CD4-positive, CD25-positive, alpha-beta regulatory T cell (primary cell): ENCODE data around the gene TLE3. TPM values are rescaled to one million over a fixed set of nuclear protein-coding genes. Genes with fewer than 3 reads are reported as not detected.

Experiments used
- ATAC-seq, 2 donors: fragments of 150-1000 bp; cut with Tn5 transposase; one replicate each; pipeline ENCODE4 v1.10.0; 2021; ENCODE audit warnings: low read depth in 2 of 2, moderate number of reproducible peaks in 2 of 2, moderate library complexity in 1 of 2
- DNase-seq, 3 donors: peaks; one replicate each; pipeline versions ENCODE4 v3.0.0 to v3.0.0-alpha.2; 2012 to 2022; ENCODE audit warnings: mixed read lengths in 1 of 3
- H3K27ac ChIP-seq: one replicate; pipeline ENCODE4 v1.7.0; 2013; ENCODE audit warnings: mild to moderate bottlenecking, low read length; ENCODE audit not compliant: insufficient read depth, poor library complexity, severe bottlenecking
- H3K27me3 ChIP-seq: one replicate; pipeline ENCODE4 v1.7.0; 2013; ENCODE audit warnings: low read length; ENCODE audit not compliant: control insufficient read depth, insufficient read depth
- H3K36me3 ChIP-seq: one replicate; pipeline ENCODE4 v1.7.0; 2013; ENCODE audit warnings: mild to moderate bottlenecking, low read length, moderate library complexity; ENCODE audit not compliant: control insufficient read depth, insufficient read depth
- H3K4me1 ChIP-seq: 2 replicates; pipeline ENCODE4 v1.7.0; 2013; ENCODE audit warnings: mild to moderate bottlenecking, low read length; ENCODE audit not compliant: insufficient read depth, control insufficient read depth, poor library complexity, severe bottlenecking
- H3K4me3 ChIP-seq: one replicate; pipeline ENCODE4 v1.7.0; 2013; ENCODE audit warnings: low read depth, mild to moderate bottlenecking, low read length, moderate library complexity
- H3K9me3 ChIP-seq, 2 experiments: 1 replicate in 1 of 2; 2 replicates in 1 of 2; pipeline ENCODE4 v1.7.0; 2013; ENCODE audit warnings: low read length in 2 of 2, mild to moderate bottlenecking in 1 of 2, moderate library complexity in 1 of 2; ENCODE audit not compliant: control insufficient read depth in 2 of 2
- H3K27ac Mint-ChIP-seq, 3 donors: one replicate each; pipeline ENCODE4 v1.8.0; 2020 to 2022; ENCODE audit warnings: mild to moderate bottlenecking in 3 of 3, mixed read lengths in 3 of 3, moderate library complexity in 2 of 3
- H3K27me3 Mint-ChIP-seq: one replicate; pipeline ENCODE4 v1.8.0; 2022; ENCODE audit warnings: mild to moderate bottlenecking, mixed read lengths
- H3K36me3 Mint-ChIP-seq: one replicate; pipeline ENCODE4 v1.8.0; 2020; ENCODE audit warnings: mixed read lengths
- H3K4me1 Mint-ChIP-seq, 4 donors: one replicate each; pipeline ENCODE4 v1.8.0; 2020 to 2022; ENCODE audit warnings: mixed read lengths in 4 of 4, mild to moderate bottlenecking in 1 of 4
- H3K4me3 Mint-ChIP-seq, 4 donors: one replicate each; pipeline ENCODE4 v1.8.0; 2020 to 2022; ENCODE audit warnings: mild to moderate bottlenecking in 4 of 4, mixed read lengths in 4 of 4, moderate library complexity in 3 of 4
- H3K9me3 Mint-ChIP-seq, 7 donors: one replicate each; pipeline ENCODE4 v1.8.0; 2020 to 2022; ENCODE audit warnings: mixed read lengths in 7 of 7, mild to moderate bottlenecking in 3 of 7, moderate library complexity in 2 of 7
- polyA plus RNA-seq, 4 donors: library from polyadenylated mRNA; unstranded; fragments of 300-500 nt; fragmentation: Illumina TruSeq; gene quantifications; one replicate each; pipeline ENCODE4 v1.2.3, GENCODE V29; 2021
- total RNA-seq: library from RNA; stranded (reverse); gene quantifications from one replicate; pipeline ENCODE4 v1.2.3, GENCODE V29; 2022

The TLE3 gene
- total and polyA plus RNA-seq, 5 donors from 2014 or later = 8.4 to 115 (median 12.7) TPM

DNA sequence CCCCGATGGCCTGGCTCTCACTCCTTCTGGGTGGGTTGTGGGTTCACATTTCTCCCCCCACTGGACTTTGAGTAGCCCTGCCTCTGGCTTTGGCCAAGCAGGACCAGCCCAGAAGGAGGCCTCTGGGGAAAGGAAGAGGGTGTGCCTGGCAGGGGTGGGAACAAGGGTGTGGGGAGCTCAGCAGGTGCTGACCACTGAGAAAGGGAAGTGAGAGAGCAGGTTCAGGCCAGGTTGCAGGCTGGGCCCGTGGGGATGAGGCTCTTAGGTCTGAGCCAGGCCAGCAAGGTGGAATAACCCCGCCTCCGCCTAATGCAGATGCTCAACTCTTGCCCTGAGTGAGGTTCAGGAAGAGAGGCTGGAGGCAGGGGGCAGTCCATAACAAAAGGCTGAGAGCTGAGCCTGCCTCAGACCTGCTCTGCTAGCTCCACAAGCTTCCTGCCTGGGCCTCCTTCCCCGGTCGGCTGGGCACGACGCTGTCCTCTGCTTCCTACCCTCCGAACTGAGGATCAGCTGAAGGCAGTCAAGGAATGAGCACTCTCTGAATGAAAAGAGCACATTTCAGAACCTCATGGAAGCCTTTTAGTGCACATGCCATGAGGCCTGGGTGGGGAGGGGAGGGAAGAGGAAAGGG lies 82.7 kb downstream of the TLE3 start:
- peaks cover 0 to 10% (median 0%) of the 10 kb centered on the region in 7 donors for H3K9me3 Mint-ChIP-seq
- Histone ChIP-seq H3K9me3 (no peaks in the 10 kb centered on the region), H3K36me3 (no peaks in the 10 kb centered on the region), H3K27me3 (no peaks in the 10 kb centered on the region), H3K27ac (no peak overlapping the region), H3K4me3 (no peak overlapping the region), H3K4me1 (no peaks in the 10 kb centered on the region)
- ATAC-seq = no peak
- peaks cover 0 to 2% (median 0%) of the 10 kb centered on the region in 4 donors for H3K4me1 Mint-ChIP-seq
- H3K36me3 Mint-ChIP-seq = no peaks in the 10 kb centered on the region
- DNase-seq = no peak
- H3K4me3 Mint-ChIP-seq = no peak overlapping the region
- H3K27me3 Mint-ChIP-seq = peaks cover 18% of the 10 kb centered on the region
- H3K27ac Mint-ChIP-seq = no peak overlapping the region

DNA sequence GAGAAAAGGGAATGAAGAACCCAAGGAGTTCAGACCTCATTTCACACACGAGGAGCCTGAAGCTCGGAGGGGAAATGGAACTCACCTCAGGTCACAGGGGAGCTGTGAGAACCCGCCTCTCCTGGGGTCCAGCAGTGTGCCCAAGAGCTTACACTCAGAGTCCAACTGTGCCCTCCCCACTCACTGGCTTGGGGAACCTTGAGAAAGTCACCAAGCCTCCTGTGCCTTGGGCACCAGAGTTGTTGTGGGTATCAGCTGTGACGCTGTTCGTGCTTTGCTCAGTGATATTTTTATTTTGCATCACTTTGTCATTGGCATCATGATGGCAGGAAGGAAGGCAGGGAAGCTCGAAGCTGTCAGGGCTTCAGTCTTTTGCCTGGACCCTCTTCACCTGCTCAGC lies 83.4 kb downstream of the TLE3 start:
- H3K27ac ChIP-seq = no peak overlapping the region
- no peak overlapping the region for H3K4me3 ChIP-seq
- H3K4me3 Mint-ChIP-seq = no peak overlapping the region
- H3K4me1 Mint-ChIP-seq = peaks cover 0 to 2% (median 0%) of the 10 kb centered on the region in 4 donors
- no peak for ATAC-seq
- no peaks in the 10 kb centered on the region for H3K36me3 ChIP-seq
- H3K27me3 Mint-ChIP-seq = peaks cover 18% of the 10 kb centered on the region
- H3K36me3 Mint-ChIP-seq = no peaks in the 10 kb centered on the region
- H3K4me1 ChIP-seq = no peaks in the 10 kb centered on the region
- DNase-seq = no peak
- no peaks in the 10 kb centered on the region for H3K9me3 ChIP-seq
- H3K9me3 Mint-ChIP-seq = peaks cover 0 to 10% (median 0%) of the 10 kb centered on the region in 7 donors
- no peak overlapping the region for H3K27ac Mint-ChIP-seq
- no peaks in the 10 kb centered on the region for H3K27me3 ChIP-seq

DNA sequence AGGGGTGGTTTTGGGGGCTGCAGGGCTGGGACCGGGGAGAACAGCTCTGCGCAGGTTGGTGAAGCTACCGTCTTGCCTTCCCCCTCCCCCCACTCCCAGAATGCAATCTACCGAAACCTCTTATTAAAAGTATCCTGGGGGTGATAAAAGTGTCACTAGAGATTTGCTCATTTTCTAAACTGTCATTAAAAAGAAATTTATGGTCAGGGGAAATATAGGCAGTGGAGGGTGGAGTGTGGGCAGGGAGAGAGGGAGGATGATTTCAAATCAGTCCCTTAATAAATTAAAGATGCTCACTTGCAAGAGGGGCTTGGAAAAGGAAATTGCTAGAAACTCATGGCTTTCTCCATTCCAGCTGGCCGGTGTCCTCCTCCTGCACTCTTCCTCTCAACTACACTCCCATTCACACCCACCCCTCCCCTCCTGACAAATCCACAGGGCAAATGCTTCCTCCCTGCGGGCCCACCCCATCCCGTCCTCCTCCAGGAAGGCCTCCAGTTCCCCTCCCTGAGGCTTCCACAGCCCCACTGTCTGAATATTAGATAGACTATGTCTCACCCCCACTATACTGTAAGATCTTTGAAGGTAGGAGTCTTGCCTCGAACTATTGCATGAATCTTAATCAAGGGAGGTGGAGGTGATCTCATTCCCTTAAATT lies 83.9 kb downstream of the TLE3 start:
- peaks cover 0 to 10% (median 0%) of the 10 kb centered on the region in 7 donors for H3K9me3 Mint-ChIP-seq
- H3K27me3 Mint-ChIP-seq = peaks cover 18% of the 10 kb centered on the region
- no peaks in the 10 kb centered on the region for H3K4me1 ChIP-seq
- H3K4me1 Mint-ChIP-seq = peaks cover 0 to 2% (median 0%) of the 10 kb centered on the region in 4 donors
- H3K36me3 Mint-ChIP-seq = no peaks in the 10 kb centered on the region
- H3K9me3 ChIP-seq = no peaks in the 10 kb centered on the region
- H3K27me3 ChIP-seq = no peaks in the 10 kb centered on the region
- no peaks in the 10 kb centered on the region for H3K36me3 ChIP-seq
- DNase-seq (no peak), ATAC-seq (no peak)
- H3K4me3 ChIP-seq = no peak overlapping the region
- no peak overlapping the region for H3K27ac Mint-ChIP-seq
- H3K4me3 Mint-ChIP-seq = no peak overlapping the region
- H3K27ac ChIP-seq = no peak overlapping the region

DNA sequence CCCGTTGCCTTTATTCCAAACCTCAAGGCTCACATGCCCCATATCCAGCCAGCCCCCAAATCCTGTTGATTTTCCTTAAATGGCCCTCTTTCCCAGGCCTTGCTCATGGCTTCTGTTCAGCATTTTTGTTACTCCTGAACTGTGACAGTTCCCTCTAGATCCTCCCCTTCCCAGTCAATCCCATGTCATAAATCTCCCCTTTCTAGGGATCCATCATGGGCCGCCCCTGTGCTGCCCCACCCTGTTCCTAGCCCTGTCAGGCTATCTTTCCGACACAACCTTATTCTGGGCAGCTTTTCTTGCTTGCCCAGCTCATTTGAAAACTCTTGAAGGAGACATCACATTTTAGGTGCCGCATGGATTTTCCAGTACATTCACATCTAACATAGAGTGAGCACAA lies 84.8 kb downstream of the TLE3 start:
- H3K9me3 Mint-ChIP-seq = peaks cover 0 to 9% (median 0%) of the 10 kb centered on the region in 7 donors
- no peaks in the 10 kb centered on the region for H3K36me3 Mint-ChIP-seq
- no peak for DNase-seq
- peaks cover 18% of the 10 kb centered on the region for H3K27me3 Mint-ChIP-seq
- Histone ChIP-seq H3K27me3 (no peaks in the 10 kb centered on the region), H3K9me3 (no peaks in the 10 kb centered on the region), H3K4me3 (no peak overlapping the region), H3K27ac (no peak overlapping the region), H3K4me1 (no peaks in the 10 kb centered on the region), H3K36me3 (no peaks in the 10 kb centered on the region)
- peaks cover 0 to 2% (median 0%) of the 10 kb centered on the region in 4 donors for H3K4me1 Mint-ChIP-seq
- no peak overlapping the region for H3K27ac Mint-ChIP-seq
- no peak overlapping the region for H3K4me3 Mint-ChIP-seq
- no peak for ATAC-seq

DNA sequence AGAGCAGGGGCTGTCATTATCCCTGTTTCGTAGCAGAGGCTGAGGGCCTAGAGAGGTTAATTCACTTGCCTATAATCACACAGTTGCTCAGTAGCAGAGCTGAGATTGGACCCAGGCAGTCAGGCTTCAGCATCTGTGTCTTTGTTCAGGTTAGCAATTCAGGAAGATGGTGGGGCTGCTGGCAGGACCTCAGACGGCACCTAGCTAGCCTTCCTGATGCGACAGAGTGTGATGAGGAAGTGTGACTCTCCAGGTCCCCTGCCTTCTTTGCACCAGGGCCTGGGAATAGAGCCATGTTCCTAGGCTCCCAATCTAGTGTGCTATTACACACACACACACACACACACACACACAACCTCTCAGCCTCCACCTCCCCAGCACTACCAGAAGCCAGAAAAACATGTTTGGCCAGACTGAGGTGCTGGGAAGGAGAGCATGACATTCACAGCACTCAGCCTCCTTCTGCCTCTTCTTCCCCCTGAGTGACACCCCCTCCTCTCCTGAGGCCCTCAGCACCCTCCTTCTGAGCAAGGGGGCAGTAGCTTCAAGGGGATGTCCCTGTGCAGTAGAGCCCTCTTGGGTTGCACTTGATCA lies 88.9 kb downstream of the TLE3 start:
- Mint-ChIP-seq H3K9me3 (peaks cover 0 to 2% (median 0%) of the 10 kb centered on the region in 7 donors), H3K4me1 (no peaks in the 10 kb centered on the region), H3K36me3 (no peaks in the 10 kb centered on the region), H3K27ac (no peak overlapping the region), H3K27me3 (peaks cover 14% of the 10 kb centered on the region), H3K4me3 (no peak overlapping the region)
- DNase-seq (no peak), ATAC-seq (no peak)
- H3K4me1 ChIP-seq = no peaks in the 10 kb centered on the region
- no peaks in the 10 kb centered on the region for H3K36me3 ChIP-seq
- no peak overlapping the region for H3K4me3 ChIP-seq
- H3K27ac ChIP-seq = no peak overlapping the region
- H3K9me3 ChIP-seq = no peaks in the 10 kb centered on the region
- H3K27me3 ChIP-seq = no peaks in the 10 kb centered on the region

DNA sequence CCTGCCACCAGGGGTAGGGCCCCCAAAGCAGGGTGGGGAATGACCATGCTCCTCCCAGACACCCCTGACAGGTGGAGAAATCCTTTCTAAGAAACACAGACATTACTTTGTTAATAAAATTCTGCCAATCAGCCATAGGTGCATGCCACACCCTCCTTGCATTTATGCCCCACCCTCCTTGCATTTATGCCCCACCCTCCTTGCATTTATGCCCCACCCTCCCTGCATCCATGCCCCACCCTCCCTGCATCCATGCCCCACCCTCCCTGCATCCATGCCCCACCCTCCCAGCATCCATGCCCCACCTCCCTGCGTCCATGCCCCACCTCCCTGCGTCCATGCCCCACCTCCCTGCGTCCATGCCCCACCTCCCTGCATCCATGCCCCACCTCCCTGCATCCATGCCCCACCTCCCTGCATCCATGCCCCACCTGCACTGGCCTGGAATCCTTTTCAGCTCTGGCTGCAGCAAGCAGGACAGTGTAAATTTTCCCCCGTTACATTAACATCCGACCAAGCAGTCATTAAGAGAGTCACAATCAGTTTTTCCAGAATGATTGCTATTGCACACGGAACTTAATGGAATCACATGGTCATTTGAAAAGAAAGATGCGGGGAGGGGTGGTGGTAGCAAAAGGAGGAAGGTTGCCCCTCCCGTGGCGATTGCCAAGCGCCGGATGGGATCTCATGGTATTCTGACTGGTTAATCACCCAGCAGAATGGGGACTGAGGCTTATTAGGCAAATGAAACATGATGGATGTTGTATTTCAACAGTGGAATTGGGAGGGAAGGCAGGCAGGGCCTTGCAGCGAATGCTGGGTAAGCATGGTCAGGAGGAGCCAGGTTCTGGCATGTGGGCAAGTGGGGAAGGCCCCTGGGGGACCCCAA lies 91.2 kb downstream of the TLE3 start:
- H3K27me3 Mint-ChIP-seq = peaks cover 8% of the 10 kb centered on the region
- no peaks in the 10 kb centered on the region for H3K4me1 ChIP-seq
- no peak overlapping the region for H3K27ac Mint-ChIP-seq
- H3K36me3 Mint-ChIP-seq = peaks cover 4% of the 10 kb centered on the region
- H3K4me1 Mint-ChIP-seq = no peaks in the 10 kb centered on the region
- no peak overlapping the region for H3K27ac ChIP-seq
- H3K4me3 ChIP-seq = no peak overlapping the region
- ATAC-seq (no peak), DNase-seq (no peak)
- peaks cover 0 to 9% (median 5%) of the 10 kb centered on the region in 7 donors for H3K9me3 Mint-ChIP-seq
- H3K9me3 ChIP-seq = peaks cover 3 to 11% of the 10 kb centered on the region in 2 experiments
- H3K27me3 ChIP-seq = no peaks in the 10 kb centered on the region
- no peaks in the 10 kb centered on the region for H3K36me3 ChIP-seq
- H3K4me3 Mint-ChIP-seq = no peak overlapping the region

DNA sequence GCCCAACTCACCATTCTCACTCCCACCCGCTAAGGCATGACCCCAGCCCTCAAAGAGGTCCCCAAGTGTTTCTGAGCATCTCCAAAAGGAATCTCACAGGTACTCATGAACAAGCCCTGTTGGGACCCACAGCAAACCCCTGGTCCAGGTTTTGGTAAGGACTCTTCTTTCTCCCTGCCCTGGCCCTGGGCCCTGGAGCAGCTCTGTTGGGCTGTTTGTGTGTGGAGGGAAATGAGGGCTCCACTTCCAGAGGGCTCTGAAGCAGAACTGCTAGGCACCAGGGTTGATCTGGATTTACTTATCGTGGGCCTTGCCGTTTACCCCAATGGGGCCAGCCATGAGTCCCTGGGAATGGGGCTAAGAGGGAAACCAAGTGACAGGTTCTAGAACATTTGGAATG lies 92.9 kb downstream of the TLE3 start:
- Mint-ChIP-seq H3K4me3 (no peak overlapping the region), H3K36me3 (peaks cover 4% of the 10 kb centered on the region), H3K27ac (no peak overlapping the region), H3K27me3 (peaks cover 12% of the 10 kb centered on the region), H3K4me1 (no peaks in the 10 kb centered on the region), H3K9me3 (peaks cover 0 to 9% (median 5%) of the 10 kb centered on the region in 7 donors)
- DNase-seq (no peak), ATAC-seq (no peak)
- H3K9me3 ChIP-seq = peaks cover 3 to 11% of the 10 kb centered on the region in 2 experiments
- H3K27ac ChIP-seq = no peak overlapping the region
- no peaks in the 10 kb centered on the region for H3K27me3 ChIP-seq
- no peaks in the 10 kb centered on the region for H3K36me3 ChIP-seq
- no peaks in the 10 kb centered on the region for H3K4me1 ChIP-seq
- H3K4me3 ChIP-seq = no peak overlapping the region
